Adipose tissue (tissue), 3 donors: ENCODE results near the gene TCP11X2. TPM values are rescaled to one million over a fixed set of nuclear protein-coding genes. Genes with fewer than 3 reads are reported as not detected.
"Not testable (repeated sequence)": the region's sequence is repeated elsewhere in the genome, so short reads cannot be mapped to it uniquely, and the experiment has no call there.

Source experiments
- H3K27ac ChIP-seq: one replicate; pipeline ENCODE4 v1.5.1; 2013; ENCODE audit warnings: low read depth, low read length
- WGBS, 3 donors: extraction: QIAGEN DNeasy Blood & Tissue Kit; methylation state at CpG; one replicate each; pipeline ENCODE4 v1.1.7; 2013; 5-methylcytosine and 5-hydroxymethylcytosine counted together
- polyA plus RNA-seq, 3 donors: library from polyadenylated mRNA; stranded (reverse); fragments of 200-250 nt; gene quantifications; one replicate each; pipeline ENCODE4 v1.2.3, GENCODE V29; 2013
- donor health status: healthy with polysubstance abuse.
- donor health status: Bipolar disorder and iron deficiency.
- donor health status: healthy.

The TCP11X2 gene
- under 1 TPM in 1 of 3 donors, not detected in 2; 0.05 TPM for polyA plus RNA-seq

DNA sequence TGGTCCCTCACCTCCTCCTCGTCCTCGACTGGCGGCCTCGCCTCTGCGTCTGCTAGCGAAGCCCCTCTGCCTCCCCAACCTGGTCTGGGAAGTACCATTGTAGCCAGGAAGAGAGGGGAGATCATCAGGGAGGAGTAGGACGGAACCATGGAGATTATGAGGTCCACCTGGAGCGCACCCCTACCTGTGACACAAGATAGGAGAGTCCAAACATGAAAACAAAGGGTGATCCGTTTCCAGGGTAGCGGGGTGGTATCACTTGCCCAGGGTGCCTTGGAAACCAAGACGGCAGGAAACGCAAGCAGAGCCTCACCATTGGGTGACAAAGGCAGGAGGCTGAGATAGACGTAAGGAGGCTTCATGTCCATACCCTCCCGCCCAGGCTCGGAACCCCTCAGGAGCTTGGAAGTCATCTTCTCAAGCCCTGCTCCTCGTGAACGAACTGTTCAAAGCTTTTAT lies at the start of gene TCP11X2:
Gene TCP11X2 (minus strand): TSS at position 51 of the 459 bp plus-strand sequence.
- 25 to 64% (median 54%) methylated on average over 6 to 7 of the region's 17 CpGs for WGBS, 3 donors

GRCh38 chrX:102517326-102517725 lies 45.7 kb upstream of the TCP11X2 start:
- H3K27ac ChIP-seq: no peak overlapping the region
- WGBS, 3 donors: 39 to 57% (median 48%) methylated on average over 7 of the region's 7 CpGs

More for the DNA sequence above, at the start of gene TCP11X2:
- H3K27ac ChIP-seq: not testable (repeated sequence)

DNA sequence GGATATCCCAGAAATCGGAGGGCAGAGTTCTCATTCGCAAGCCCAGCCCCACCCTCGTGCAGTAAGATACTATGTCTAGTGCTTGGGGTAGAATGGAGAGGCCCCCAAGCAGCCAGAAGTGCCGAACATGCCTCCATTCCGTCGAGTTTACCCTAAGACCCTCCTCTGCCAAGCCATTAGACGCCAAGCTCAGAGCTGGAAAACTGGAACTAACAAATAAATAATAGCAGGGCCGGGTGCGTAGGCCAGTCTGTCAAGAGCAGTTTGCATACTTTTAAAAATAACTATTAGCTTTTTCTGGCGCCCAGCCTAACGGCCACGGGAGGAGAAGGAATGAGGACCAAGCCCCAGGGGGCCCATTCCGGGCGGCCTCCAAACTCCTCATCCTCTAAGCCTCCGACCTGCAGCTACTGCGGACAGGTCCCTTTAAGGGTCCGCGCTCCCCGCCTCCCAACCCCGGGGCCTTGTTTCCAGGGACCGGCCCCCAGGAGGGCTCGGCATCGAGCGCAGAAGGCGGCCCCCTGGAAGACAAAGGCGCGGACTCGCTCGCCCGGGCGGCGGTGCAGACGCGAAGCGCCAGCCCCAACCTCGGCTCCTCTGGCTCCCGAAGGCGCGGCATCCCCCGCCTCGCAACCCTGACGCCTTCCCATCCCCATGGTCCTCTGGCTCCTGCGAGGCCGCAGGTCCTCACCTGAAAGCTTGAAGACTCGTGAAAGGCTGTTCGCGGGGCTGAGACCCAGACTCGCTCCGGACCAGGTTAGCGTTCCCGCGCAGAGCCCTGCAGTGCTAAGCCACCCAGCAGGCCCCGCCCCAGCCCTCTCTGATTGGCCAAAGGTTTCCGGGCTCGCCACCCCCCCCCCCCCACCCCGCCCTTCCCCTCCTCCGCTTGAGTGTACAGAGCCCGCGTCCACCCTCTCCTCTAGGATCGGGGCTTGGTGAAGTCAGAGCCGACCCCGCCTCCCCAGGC lies 44.6 kb upstream of the TCP11X2 start, which contains the start of gene TMSB15A:
Gene TMSB15A (minus strand): TSS at position 765 of the 967 bp plus-strand sequence.
- no peak within 1 kb of the TSS for H3K27ac ChIP-seq
- WGBS, 3 donors: 1 to 39% (median 2%) methylated on average over 14 to 61 of the region's 62 CpGs

- no peak overlapping the region for H3K27ac ChIP-seq
- 90 to 93% (median 90%) methylated on average over 1 of the region's 1 CpG for WGBS, 3 donors
Measured at GRCh38 chrX:102514536-102514935, 42.9 kb upstream of the TCP11X2 start.

DNA sequence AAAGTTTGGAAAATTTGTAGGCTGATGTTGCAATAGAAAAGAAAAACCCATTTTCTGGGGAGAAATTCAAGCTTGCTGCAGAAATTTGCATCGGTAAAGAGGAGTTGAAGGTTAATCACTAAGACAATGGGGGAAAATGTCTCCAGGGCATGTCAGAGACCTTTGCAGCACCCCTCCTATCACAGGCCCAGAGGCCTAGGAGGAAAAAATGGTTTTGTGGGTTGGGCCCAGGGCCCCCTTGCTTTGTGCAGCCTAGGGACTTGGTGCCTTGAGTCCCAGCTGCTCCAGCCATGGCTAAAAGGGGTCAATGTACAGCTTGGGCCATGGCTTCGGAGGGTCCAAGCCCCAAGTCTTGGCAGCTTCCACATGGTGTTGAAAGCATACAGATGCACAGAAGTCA lies 27.1 kb upstream of the TCP11X2 start:
- no peak overlapping the region for H3K27ac ChIP-seq
- 85 to 100% (median 90%) methylated on average over 2 of the region's 2 CpGs for WGBS, 3 donors

DNA sequence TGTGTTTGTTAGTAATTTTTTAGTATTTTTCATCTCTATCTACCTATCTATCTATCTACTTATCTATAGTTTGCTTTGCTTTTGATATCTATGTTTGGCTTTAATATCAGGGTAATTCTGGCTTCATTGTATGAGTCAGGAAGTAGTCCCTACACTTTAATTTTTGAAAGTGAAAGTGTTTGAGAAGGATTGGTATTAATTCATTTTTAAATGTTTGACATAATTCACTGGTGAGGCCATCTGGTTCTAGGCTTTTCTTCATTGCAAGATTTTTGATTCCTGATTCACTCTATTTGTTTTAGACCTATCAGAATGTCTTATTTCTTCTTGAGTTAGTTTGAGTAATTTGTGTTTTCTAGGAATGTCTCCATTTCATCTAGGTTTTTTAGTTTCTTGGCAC lies 20.2 kb upstream of the TCP11X2 start:
- no peak overlapping the region for H3K27ac ChIP-seq

- not testable (repeated sequence) for H3K27ac ChIP-seq
- 39 to 52% (median 49%) methylated on average over 2 of the region's 5 CpGs for WGBS, 3 donors
Measured at GRCh38 chrX:102478765-102479164, 7.2 kb upstream of the TCP11X2 start.

DNA sequence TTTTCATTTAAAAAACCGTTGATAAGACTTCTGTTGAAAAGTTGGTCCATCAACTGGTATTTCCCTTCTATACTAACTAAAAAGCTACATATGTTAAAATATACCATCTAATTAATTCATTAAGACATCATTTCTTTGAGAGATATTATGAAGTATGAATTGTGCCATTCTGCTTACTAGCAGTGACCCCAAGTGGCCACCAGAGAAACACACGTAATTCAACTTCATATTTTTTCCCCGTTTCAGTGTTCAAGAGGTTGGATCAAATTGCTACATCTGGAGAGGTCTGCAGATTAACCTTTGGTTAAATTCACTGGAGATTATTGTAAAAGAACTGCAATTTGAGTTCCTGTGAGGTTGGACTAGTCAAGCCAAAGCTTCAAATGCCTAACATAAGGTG lies 1.4 kb downstream of the TCP11X2 start:
- not testable (repeated sequence) for H3K27ac ChIP-seq
- WGBS, 3 donors: no CpG with 5 or more reads among the region's 3 CpGs

DNA sequence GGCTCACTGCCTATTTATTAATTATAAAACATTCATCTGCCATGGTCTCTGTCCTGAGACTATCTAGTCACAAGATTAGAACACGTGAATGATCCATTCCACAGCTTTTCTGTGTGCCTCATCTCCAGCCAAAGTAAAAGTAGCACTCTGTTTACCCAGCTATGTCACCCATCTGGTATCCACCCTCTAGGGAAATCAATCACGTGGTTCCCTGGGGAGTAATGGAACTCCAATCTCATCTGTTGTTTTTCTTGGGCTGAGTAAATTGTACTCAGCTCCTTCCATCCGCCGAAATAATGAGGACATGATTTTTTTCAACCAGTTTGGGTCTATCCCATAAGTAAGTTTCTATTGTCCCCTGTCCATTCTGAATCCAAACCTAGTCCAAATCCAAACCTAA lies 13.0 kb downstream of the TCP11X2 start:
- WGBS, 3 donors: no CpG with 5 or more reads among the region's 4 CpGs
- not testable (repeated sequence) for H3K27ac ChIP-seq

DNA sequence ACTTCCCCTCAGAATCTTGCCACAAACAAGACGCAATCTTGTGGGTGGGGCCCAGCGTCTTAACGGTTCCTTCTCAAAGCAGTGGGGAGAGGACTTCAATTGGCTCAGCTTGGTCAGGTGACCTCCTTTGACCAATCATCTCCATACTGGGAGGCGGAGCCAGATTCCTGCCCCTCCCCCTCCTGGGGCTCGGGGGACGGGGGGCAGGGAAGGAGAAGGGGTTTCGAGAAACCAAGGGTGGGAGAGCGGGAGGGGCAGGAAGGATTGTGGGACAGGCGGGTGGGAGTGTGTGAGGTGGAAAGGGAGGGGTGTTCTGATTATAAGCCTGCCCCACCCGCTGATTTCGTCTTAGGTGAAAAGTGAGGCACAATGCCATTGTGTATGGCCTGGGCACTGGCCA lies 31.7 kb downstream of the TCP11X2 start, which contains the start of gene NXF2B:
Gene NXF2B (minus strand): TSS at position 101 of the 400 bp plus-strand sequence. CDS start 59,972 bp downstream, outside the sequence.
- WGBS, 3 donors: no CpG with 5 or more reads among the region's 11 CpGs
- H3K27ac ChIP-seq: not testable (repeated sequence)

- H3K27ac ChIP-seq: not testable (repeated sequence)
- WGBS, 3 donors: no CpG with 5 or more reads among the region's 4 CpGs
Measured at GRCh38 chrX:102414493-102414892, 57.1 kb downstream of the TCP11X2 start.

Other genes with a start within 250 kb of the TCP11X2 start
- not detected for gene NXF2, start 224.6 kb downstream of the TCP11X2 start, polyA plus RNA-seq
- not detected for gene NXF2B, start 31.8 kb downstream of the TCP11X2 start, polyA plus RNA-seq
- gene TMSB15A, start 44.9 kb upstream of the TCP11X2 start, polyA plus RNA-seq: under 1 TPM in 2 of 3 donors, not detected in 1; 0.25 to 0.53 TPM
- gene ARMCX5, start 127.7 kb upstream of the TCP11X2 start, polyA plus RNA-seq: 1 to 10 TPM; 6.4 to 6.9 (median 6.5) TPM
- gene GPRASP1, start 179.7 kb upstream of the TCP11X2 start, polyA plus RNA-seq: 1 to 10 TPM; 1.6 to 5.3 (median 2.6) TPM
- 1 to 10 TPM; 4.0 to 6.0 (median 4.8) TPM for gene GPRASP2, start 240.6 kb upstream of the TCP11X2 start, polyA plus RNA-seq
- 1 to 10 TPM; 1.1 to 2.1 (median 1.2) TPM for gene GPRASP3, start 248.9 kb upstream of the TCP11X2 start, polyA plus RNA-seq